Occipital lobe (tissue), 2 donors: ENCODE results near the gene WRAP73. TPM values are rescaled to one million over a fixed set of nuclear protein-coding genes. Genes with fewer than 3 reads are reported as not detected.
"Not testable (repeated sequence)": the region's sequence is repeated elsewhere in the genome, so short reads cannot be mapped to it uniquely, and the experiment has no call there.

Experiments
- DNase-seq: peaks from one replicate; lab custom pipeline; 2025; lab: John Stamatoyannopoulos, UW
- total RNA-seq: library from RNA; depleted of rRNA; stranded (reverse); fragments of >200 nt; gene quantifications from one replicate; pipeline ENCODE4 v1.2.3, GENCODE V29; 2014

Gene WRAP73
- total RNA-seq, 1 donor from 2014 or later, result 10.8 TPM

DNA sequence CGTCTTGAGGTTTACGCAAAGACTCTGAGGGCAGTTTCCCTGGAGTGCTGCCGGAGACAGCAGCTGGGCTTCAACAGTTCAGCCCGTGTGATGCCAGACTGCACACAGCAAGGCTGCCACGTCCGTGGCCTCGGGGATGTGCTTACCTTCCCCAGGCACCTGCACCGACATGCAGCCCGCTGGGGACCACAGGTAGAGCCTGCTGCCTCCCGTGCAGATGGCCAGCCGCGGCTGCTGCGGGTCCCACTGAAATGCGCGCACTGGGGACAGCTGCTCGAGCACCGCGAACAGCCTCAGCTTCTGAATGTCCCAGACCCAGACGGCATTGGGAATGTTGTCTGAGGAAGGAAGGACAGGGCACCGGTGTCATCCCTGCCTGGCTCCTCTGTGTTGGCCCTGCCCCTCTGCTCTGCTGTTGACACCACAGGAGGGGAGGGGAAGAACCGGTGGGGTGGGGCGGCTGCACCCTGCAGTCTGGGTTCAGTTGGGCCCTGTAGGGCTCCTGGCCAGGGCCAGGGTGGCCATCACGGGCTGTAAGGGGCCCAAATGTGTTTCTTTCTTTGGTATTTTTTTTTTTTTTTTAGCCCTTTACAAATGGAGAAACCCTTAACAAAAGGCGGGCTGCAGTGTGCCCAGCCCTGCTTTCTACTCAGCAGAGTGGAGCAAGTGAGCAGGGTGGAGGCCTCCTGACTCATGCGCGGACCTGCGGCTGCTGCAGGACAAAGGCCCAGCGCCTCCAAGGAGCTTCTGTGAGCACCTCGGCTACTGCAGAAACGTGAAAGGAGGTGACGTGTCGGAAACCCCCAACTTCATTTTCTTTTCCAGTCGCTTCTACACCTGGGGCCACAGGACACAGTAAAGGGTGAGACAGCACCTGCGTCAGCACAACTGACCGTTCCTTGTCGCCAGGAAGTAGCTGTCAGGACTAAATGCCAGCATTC is 18.3 kb downstream of the WRAP73 start:
- no peak for DNase-seq

DNA sequence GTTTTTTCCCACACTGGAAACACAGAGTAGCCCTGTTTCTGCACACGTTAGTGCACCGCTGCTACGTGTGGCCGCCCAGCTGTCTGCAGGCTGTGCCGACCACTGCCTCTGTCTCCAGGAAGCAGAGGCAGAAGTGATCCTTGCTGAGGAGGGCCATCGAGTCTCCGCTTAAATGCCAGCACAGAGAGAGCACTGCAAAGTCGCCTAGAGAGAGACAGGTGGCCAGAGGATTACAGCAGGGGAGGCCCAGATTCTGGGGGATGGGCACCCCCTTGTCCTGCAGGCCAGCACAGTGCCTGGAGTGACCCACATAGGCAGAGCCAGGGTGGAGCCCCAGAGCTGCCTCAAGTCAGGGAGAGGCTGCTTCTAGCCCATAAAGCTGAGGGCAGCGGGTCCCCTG is 19.0 kb downstream of the WRAP73 start:
- no peak for DNase-seq

DNA sequence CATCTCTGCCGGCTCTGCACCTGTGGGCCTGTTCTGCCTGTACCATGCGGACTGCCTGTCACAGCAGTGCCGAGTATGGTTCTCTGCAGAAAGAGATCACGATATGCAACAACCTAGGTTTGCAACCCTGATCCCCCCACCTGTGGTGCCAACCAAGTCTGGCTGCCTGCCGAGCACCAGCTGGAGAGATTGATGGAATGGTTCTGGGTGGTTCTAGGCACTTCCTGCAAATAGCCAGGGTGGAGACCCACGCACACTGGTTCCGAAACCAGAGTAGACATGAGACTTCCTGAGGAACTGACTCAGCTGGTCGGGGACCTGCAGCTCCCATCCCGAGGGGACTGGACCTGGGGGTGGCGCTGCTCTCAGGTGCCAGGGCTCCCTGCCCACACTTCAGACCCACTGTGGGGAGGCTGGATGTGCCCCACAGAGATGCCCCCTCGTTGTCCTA is 19.7 kb downstream of the WRAP73 start:
- DNase-seq, result no peak

DNA sequence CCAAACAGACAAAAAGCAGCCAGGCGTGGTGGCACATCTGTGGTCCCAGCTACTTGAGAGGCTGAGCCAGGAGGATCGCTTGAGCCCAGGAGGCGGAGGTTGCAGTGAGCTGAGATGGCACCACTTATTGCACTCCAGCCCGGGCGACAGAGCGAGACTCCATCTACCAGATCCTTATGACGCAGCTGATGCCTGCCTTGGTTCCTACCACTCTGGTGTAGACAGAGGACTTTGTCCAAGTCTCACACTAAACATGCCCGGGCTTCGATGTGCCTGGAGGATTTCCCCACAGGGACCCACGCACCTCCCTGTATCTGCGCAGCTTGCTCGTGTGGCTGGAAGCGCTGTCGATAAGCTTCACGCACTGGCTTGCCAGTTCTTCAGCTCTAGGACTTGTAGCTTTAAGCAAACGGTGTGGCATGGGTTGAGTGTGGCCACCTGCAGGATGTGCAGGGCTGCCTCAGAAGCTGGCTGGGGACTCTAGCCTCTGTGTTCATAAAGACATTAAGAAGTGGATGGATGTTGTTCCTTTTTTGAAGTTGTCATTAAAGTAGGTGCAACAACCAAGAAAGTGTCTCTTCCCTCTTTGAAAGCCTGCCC is 20.2 kb downstream of the WRAP73 start:
- no peak for DNase-seq

DNA sequence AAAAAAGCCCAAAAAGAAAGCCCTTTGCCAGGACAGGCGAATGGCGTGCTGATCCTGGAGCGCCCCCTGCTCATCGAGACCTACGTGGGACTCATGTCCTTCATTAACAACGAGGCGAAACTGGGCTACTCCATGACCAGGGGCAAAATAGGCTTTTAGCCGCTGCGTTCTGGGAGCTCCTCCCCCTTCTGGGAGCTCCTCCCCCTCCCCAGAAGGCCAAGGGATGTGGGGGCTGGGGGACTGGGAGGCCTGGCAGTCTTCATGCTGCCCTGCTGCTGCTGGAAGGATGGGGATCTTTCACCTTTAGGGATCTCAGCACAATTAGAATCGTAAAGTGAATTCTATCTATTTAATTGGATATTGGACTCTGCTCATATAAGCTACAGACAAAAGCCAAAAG is 21.5 kb downstream of the WRAP73 start:
- no peak for DNase-seq

DNA sequence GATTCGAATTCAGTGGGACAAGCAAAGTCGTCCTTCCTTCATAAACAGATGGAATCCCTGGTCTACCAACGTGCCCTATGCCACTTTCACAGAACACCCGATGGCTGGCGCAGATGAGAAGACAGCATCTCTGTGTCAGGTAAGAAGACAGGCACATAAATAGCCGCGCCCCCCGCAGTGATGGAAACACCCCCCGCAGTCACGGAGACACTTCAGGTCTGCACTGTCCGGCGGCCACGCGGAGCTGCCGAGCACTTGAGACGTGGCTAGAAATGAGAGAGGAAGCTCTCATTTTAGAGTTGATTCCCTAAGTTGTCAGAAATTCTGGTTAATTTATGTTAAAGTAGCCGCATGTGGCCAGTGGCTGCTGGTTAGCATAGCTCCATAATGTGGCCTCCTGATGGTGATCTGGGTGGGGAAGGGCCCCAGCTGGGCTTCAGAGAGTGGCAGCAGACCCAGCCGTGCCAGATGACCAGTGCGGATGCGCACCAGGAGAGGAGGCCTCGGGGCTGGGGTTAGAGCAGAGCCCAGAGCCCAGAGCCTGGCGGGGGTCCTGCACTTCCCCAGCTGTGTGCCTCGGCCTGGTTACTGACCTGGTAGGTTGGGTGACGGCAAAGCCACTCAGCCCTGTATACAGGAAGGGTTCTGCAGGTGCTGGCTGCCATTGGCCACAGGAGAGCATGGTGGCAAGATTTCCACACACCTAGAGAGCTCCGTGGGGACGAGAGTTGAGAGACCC is 22.2 kb downstream of the WRAP73 start:
- DNase-seq, result no peak

DNA sequence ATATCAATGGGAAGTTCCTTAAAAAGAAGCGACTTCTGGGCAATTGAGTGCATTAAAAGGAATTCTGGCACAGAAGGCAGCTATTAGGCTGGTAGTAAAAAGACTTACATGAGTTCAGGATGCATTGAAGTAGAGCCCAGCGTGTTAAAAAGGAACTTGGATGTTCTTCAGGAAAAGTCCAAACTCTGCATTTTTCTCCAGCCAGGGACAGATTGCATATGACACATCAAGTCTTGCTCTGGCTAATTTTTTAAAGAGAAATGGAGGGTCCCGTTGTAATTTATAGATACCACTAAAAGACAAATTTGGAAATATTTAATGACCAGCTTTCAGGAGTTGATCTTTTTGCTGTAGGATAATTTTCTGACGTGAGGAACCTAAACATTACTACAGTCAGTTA is 23.9 kb downstream of the WRAP73 start:
- no peak for DNase-seq

DNA sequence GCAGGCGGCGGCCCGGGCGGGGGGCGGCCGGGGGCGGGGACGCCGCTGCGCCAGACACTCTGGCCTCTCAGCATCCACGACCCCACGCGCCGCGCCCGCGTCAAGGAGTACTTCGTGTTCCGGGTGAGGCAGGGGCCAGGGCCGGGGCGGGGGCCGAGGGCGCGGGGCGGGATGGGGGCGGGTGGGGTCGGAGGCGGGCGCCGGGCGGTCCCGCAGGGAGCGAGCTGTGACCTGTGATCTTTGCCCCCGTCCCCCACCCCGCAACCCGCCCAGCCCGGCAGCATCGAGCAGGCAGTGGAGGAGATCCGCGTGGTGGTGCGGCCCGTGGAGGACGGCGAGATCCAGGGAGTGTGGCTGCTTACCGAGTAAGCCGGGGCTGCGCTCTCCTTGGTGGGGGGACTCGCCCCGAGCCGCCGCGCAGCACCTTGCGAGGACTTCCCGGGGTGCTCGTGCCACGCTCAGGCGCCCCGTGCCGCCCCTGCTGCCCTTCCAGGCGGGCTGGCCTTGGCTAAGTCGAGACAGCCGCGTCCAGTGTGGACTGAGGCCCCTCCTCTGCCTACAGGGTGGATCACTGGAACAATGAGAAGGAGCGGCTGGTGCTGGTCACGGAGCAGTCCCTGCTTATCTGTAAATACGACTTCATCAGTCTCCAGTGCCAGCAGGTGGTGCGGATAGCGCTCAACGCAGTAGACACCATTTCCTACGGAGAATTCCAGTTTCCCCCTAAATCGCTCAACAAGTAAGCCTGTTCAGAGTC is 24.6 kb downstream of the WRAP73 start:
- no peak for DNase-seq

DNA sequence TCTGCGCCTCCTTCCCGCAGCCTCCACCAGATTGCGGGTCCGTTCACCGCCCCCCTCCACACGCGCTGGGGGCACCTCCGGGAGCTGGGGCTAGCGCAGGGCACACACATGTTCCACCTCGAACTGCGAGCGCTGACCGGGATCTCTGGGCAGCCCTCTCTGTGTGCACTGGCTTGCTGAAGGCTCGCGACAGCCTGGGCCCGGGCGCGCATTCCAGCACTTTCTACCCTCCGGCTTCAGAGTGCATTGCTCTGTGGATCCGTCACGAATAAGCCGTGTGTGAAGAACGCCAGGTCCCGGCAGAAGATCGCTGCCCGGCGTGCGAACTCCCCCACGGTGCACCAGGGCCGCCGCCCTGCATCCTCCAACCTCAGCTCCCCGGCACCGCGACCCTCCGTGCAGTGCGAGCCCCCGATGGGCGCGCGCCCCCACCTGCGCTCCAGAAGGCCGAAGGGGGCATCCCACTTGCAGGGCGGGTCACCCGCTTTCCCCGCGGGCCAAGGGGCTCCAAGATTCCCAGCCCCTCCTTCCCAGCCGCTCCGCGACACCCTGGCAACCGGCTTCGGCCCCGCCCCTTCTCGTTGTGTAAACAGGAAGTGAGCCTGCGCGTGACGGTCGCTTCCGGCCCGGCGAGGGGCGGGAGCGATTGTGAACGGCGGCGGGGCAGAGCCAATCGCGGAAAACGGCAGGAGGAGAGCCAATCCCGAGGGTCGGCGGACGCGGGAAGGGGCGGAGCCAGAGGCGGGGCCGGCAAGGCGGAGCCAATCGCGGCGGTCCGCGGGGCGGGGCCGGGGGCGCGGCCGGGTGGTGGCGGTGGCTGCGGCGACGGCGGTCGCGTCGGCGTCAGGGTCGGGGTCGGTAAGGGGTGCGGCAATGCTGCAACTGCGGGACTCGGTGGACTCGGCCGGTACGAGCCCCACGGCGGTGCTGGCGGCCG is 25.4 kb downstream of the WRAP73 start, which contains the start of gene TPRG1L:
Gene TPRG1L (plus strand): TSS at position 816 of the 937 bp plus-strand sequence. CDS start 58 bp downstream, at position 874.
- DNase-seq, result peak; percentile 98

DNA sequence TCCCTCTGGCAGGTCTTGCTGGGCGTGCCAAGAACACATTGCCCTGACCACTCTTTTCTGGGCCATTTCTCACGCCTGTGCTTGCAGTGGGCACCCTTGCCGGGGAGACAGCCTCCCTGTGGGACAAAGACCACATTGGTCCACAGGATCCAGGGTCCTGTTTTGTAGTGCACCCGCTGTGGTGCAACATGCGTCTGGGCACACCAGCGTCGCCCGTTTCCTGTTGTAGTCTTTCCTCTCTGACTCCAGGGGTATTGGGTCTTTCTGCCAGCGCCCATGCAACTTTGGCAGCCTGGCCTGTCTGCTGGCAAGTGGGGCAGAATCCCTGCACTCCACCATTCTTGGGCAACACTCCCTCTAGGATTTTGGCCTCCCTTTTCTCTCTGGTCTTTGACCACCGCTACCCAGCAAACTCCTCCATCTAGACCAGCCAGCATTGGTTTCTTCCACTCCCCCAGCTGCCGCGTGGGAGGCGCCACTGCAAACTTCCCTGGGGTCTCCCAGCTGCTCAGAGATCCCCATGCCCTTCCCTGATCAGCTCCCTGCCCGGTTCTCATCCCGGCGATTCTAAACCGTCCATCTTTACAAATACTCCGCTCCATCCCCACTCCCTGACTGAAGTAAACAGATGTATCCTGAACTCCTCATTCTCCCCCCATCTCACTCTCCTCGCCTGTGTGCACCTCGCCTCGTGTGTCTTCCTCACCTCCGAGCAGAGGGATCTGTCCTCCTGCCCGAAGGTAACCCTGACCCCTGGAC is 26.3 kb downstream of the WRAP73 start:
- no peak for DNase-seq

DNA sequence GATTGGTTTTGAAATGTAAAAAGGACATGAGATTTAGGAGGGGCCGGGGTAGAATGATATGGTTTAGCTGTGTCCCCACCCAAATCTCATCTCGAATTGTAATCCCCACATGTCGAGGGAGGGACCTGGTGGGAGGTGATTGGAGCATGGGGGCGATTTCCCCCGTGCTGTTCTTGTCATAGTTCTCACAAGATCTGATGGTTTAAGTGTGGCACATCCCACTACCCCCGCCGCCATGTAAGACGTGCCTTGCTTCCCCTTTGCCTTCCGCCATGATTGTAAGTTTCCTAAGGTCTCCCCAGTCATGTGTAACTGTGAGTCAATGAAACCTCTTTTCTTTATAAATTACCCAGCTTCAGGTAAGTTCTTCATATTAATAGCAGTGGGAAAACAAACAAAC is 27.8 kb downstream of the WRAP73 start:
- DNase-seq, result not testable (repeated sequence)

DNA sequence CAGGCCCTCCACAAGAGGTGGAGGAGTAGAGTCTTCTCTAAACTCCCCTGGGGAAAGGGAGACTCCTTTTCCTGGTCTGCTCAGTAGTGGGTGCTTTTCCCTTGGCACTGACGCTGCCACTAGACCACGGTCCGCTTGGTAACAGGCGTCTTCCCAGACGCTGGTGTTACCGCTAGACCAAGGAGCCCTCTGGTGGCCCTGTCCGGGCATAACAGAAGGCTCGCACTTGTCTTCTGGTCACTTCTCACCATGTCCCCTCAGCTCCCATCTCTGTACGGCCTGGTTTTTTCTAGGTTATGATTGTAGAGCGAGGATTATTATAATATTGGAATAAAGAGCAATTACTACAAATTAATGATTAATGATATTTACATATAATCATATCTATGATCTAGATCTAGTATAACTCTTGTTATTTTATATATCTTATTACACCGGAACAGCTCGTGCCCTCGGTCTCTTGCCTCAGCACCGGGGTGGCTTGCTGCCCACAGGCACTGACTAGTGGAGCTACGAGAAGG is 28.7 kb downstream of the WRAP73 start:
- peak; percentile 6 for DNase-seq

DNA sequence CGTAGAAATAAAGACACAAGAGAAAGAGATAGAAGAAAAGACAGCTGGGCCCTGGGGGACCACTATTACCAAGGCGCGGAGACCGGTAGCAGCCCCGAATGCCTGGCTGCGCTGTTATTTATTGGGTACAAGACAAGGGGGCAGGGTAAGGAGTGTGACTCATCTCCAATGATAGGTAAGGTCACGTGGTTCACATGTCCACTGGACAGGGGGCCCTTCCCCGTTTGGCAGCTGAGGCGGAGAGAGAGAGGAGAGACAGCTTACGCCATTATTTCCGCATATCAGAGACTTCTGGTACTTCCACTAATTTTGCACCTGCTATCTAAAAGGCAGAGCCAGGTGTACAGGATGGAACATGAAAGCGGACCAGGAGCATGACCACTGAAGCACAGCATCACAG is 29.2 kb downstream of the WRAP73 start:
- DNase-seq, result no peak

DNA sequence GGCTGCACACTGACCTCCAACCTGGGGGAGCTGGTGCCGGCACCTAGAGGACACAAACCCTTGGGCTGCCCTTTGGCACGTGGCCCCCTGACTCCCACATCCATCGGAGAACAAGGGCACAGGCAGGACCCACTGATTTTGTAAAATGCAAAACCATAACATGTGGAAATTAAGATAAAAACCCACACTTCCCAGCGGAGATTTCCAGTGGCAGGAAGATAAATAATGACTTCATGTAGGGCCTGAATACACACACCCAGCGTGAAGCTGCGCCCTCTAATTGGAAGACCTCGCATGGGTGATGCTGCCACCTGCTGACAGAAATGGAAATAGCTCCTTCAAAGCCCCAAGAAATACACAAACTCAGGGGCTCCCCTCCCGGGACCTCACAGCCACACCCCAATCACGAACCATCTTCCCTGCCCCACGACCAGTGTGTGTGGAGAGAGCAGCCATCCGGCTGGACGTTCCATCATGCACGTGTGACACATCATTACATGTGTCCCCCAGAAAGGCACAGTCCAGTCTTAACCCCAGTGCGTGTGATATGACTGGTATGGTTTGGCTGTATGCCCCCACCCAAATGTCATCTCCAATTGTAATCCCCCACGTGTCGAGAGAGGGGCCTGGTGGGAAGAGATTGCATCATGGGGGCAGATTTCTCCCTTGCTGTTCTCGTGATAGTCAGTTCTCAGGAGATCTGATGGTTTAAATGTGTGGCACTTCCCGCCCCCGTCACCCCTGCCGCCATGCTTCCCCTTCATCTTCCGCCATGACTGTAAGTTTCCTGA is 30.8 kb downstream of the WRAP73 start:
- peak; percentile 49 for DNase-seq

DNA sequence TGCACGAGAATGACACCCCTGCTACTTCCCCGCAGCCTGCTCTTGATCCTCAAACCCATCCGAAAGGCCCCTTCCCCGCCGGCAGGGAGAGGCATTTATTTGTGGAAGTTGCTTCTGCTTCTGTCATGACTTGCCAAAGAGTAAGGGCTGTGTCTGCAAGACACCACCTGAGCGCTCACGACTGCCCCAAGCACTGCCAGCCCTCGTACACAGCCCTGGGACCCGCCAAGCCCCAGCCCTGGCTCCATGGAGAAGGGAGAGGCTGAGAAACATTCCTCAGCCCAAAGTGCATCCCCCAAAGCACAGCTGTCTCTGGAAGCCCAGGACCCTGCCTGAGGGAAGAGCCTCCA is 31.4 kb downstream of the WRAP73 start:
- no peak for DNase-seq

DNA sequence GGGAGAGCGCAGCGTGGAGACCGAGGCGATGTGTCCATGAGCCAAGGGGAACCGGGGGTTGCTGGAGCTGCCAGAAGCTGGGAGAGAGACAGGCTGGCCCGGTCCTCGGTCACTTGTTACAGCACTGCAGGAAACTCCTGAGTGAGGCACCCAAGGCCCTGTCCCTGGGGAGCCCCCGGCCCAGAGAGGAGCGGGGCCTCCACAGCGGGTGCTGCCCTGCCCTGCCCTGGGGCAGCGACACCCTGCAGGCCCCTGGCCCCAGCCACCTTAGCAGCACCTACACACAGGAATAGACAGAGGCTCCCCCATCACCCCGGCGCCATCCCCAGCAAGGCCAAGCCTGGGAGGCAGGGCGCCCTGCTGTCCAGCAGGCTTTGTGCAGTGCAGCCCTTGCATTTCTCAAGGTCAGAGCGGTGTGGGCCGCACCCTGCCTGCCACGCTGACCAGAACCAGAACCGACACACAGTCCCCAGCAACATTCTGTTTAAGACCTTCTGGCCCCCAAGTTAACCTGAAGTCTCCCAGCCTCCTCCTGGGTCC is 32.0 kb downstream of the WRAP73 start:
- DNase-seq, result no peak

DNA sequence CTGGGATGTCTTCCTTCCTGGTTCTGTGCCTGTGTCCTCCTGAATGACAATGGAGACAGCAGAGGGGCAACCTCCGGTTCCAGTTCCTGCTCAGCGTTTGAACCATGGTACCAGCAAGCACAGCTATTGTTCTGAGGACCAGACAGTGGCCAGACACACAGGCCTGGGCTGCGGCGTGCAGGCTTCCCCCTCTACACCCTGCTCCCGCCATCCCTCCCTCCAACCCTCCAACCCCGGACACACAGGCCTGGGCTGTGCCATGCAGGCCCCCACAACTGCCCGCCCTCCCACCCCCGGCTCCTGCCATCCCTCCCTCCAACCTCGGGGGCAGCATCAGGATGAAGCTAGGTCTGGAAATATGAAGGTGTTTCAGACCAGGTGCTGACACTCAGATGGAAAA is 33.0 kb downstream of the WRAP73 start:
- no peak for DNase-seq
